Nephron (organoid): ENCODE measurements around the gene UBQLN4.
"Not testable (repeated sequence)": the region's sequence is repeated elsewhere in the genome, so short reads cannot be mapped to it uniquely, and the experiment has no call there.

Experiments used
- H3K27ac Mint-ChIP-seq, 3 experiments: 2 replicates each; pipeline ENCODE4 v1.8.0; 2020; ENCODE audit warnings: mixed read lengths in 3 of 3, mild to moderate bottlenecking in 2 of 3, moderate library complexity in 1 of 3
- H3K27me3 Mint-ChIP-seq: 2 replicates; pipeline ENCODE4 v1.8.0; 2021; ENCODE audit warnings: low read depth, mild to moderate bottlenecking, moderate library complexity, mixed read lengths
- H3K36me3 Mint-ChIP-seq: 2 replicates; pipeline ENCODE4 v1.8.0; 2020; ENCODE audit warnings: low read depth, mixed read lengths
- H3K4me1 Mint-ChIP-seq: 2 replicates; pipeline ENCODE4 v1.8.0; 2020; ENCODE audit warnings: mixed read lengths
- H3K4me3 Mint-ChIP-seq, 3 experiments: 2 replicates each; pipeline ENCODE4 v1.8.0; 2020; ENCODE audit warnings: mild to moderate bottlenecking in 3 of 3, mixed read lengths in 3 of 3, moderate library complexity in 2 of 3
- H3K9me3 Mint-ChIP-seq: 2 replicates; pipeline ENCODE4 v1.8.0; 2020; ENCODE audit warnings: mixed read lengths
- CTCF ChIP-seq, 3 experiments: fragments of 200-600 bp; sonication (generic); IDR thresholded peaks; one replicate each; pipeline ENCODE4 v1.5.0; 2021; ENCODE audit warnings: antibody characterized with exemption in 3 of 3; ENCODE audit not compliant: unreplicated experiment in 3 of 3

The UBQLN4 gene

GRCh38 chr1:156042828-156043227 is 10.8 kb downstream of the UBQLN4 start:
- no peaks in the 10 kb centered on the region for H3K27me3 Mint-ChIP-seq

GRCh38 chr1:156034991-156035390 is 18.6 kb downstream of the UBQLN4 start:
- H3K27ac Mint-ChIP-seq: peak overlapping the region in 1 of 3 experiments; percentile 44
- peaks cover 21% of the 10 kb centered on the region for H3K36me3 Mint-ChIP-seq
- not testable (repeated sequence) for H3K4me3 Mint-ChIP-seq, H3K27me3 Mint-ChIP-seq, H3K9me3 Mint-ChIP-seq, H3K4me1 Mint-ChIP-seq

More at GRCh38 chr1:156042828-156043227, 10.8 kb downstream of the UBQLN4 start:
- Mint-ChIP-seq H3K4me1 (no peaks in the 10 kb centered on the region), H3K27ac (no peak overlapping the region), H3K4me3 (no peak overlapping the region), H3K36me3 (peaks cover 45% of the 10 kb centered on the region), H3K9me3 (no peaks in the 10 kb centered on the region)
- TF ChIP-seq CTCF (IDR thresholded peaks at IDR 0.05; ENCODE audit: unreplicated experiment in 3 of 3): no peak

GRCh38 chr1:156033011-156033410 is 20.6 kb downstream of the UBQLN4 start:
- H3K9me3 Mint-ChIP-seq: no peaks in the 10 kb centered on the region
- no peaks in the 10 kb centered on the region for H3K4me1 Mint-ChIP-seq
- no peak overlapping the region for H3K4me3 Mint-ChIP-seq
- H3K36me3 Mint-ChIP-seq: peaks cover 16% of the 10 kb centered on the region
- no peak for TF ChIP-seq CTCF (IDR thresholded peaks at IDR 0.05; ENCODE audit: unreplicated experiment in 3 of 3)
- H3K27ac Mint-ChIP-seq: no peak overlapping the region
- H3K27me3 Mint-ChIP-seq: no peaks in the 10 kb centered on the region

GRCh38 chr1:156026588-156026987 is 27.0 kb downstream of the UBQLN4 start:
- no peaks in the 10 kb centered on the region for H3K36me3 Mint-ChIP-seq
- H3K4me3 Mint-ChIP-seq: no peak overlapping the region
- H3K9me3 Mint-ChIP-seq: no peaks in the 10 kb centered on the region
- H3K4me1 Mint-ChIP-seq: no peaks in the 10 kb centered on the region
- H3K27me3 Mint-ChIP-seq: no peaks in the 10 kb centered on the region
- no peak overlapping the region for H3K27ac Mint-ChIP-seq
- no peak for TF ChIP-seq CTCF (IDR thresholded peaks at IDR 0.05; ENCODE audit: unreplicated experiment in 3 of 3)

- Mint-ChIP-seq H3K4me3 (no peak overlapping the region), H3K27ac (peak overlapping the region in 1 of 3 experiments; percentile 5), H3K27me3 (no peaks in the 10 kb centered on the region), H3K36me3 (peaks cover under 1% of the 10 kb centered on the region), H3K4me1 (peaks cover under 1% of the 10 kb centered on the region), H3K9me3 (no peaks in the 10 kb centered on the region)
- peak; percentile 43 to 59 (median 46) for TF ChIP-seq CTCF (IDR thresholded peaks at IDR 0.05; ENCODE audit: unreplicated experiment in 3 of 3)
Observed at GRCh38 chr1:156025876-156026275, 27.7 kb downstream of the UBQLN4 start.

- Mint-ChIP-seq H3K36me3 (peaks cover 9% of the 10 kb centered on the region), H3K27ac (no peak overlapping the region), H3K4me3 (no peak overlapping the region), H3K9me3 (no peaks in the 10 kb centered on the region), H3K27me3 (no peaks in the 10 kb centered on the region), H3K4me1 (peaks cover 11% of the 10 kb centered on the region)
- TF ChIP-seq CTCF (IDR thresholded peaks at IDR 0.05; ENCODE audit: unreplicated experiment in 3 of 3): no peak
Observed at GRCh38 chr1:156024801-156025200, 28.8 kb downstream of the UBQLN4 start.
